GM18519 (cell line): ENCODE measurements around the gene ANKFN1.

Source experiments
- ATAC-seq: cut with Tn5 transposase; IDR thresholded peaks from one replicate; pipeline ENCODE4 v1.9.1; 2021; ENCODE audit warnings: mild to moderate bottlenecking, moderate library complexity; ENCODE audit not compliant: unreplicated experiment, low FRiP score

ANKFN1 gene

GRCh38 chr17:56480501-56480900 is 327.2 kb downstream of the ANKFN1 start:
- no peak for ATAC-seq

GRCh38 chr17:56481659-56482058 is 328.4 kb downstream of the ANKFN1 start:
- ATAC-seq, result no peak

GRCh38 chr17:56482229-56482628 is 329.0 kb downstream of the ANKFN1 start:
- ATAC-seq, result no peak

GRCh38 chr17:56486732-56487131 is 333.5 kb downstream of the ANKFN1 start:
- no peak for ATAC-seq

- ATAC-seq, result no peak
These were observed 335.5 kb downstream of the ANKFN1 start for GRCh38 chr17:56488800-56489199.

- ATAC-seq, result no peak
These were observed 336.7 kb downstream of the ANKFN1 start for GRCh38 chr17:56489980-56490379.

GRCh38 chr17:56495556-56495955 is 342.3 kb downstream of the ANKFN1 start:
- ATAC-seq, result no peak

GRCh38 chr17:56497132-56497531 is 343.9 kb downstream of the ANKFN1 start:
- no peak for ATAC-seq

GRCh38 chr17:56499799-56500388 is 346.6 kb downstream of the ANKFN1 start:
- ATAC-seq, result no peak

- no peak for ATAC-seq
These were observed 348.9 kb downstream of the ANKFN1 start for GRCh38 chr17:56502120-56502654.

- no peak for ATAC-seq
These were observed 352.0 kb downstream of the ANKFN1 start for GRCh38 chr17:56505154-56505756.

- no peak for ATAC-seq
These were observed 353.1 kb downstream of the ANKFN1 start for GRCh38 chr17:56506349-56506748.

- ATAC-seq, result no peak
These were observed 357.5 kb downstream of the ANKFN1 start for GRCh38 chr17:56510554-56511342.

- no peak for ATAC-seq
These were observed 361.0 kb downstream of the ANKFN1 start for GRCh38 chr17:56514264-56514663.

- ATAC-seq, result no peak
These were observed 361.6 kb downstream of the ANKFN1 start for GRCh38 chr17:56514899-56515298.

- no peak for ATAC-seq
These were observed 368.3 kb downstream of the ANKFN1 start for GRCh38 chr17:56521414-56522141.

- no peak for ATAC-seq
These were observed 369.8 kb downstream of the ANKFN1 start for GRCh38 chr17:56523042-56523441.

- ATAC-seq, result no peak
These were observed 375.4 kb downstream of the ANKFN1 start for GRCh38 chr17:56528696-56529095.

- no peak for ATAC-seq
These were observed 379.7 kb downstream of the ANKFN1 start for GRCh38 chr17:56532926-56533325.

- ATAC-seq, result no peak
These were observed 383.5 kb downstream of the ANKFN1 start for GRCh38 chr17:56536766-56537165.

- ATAC-seq, result no peak
These were observed 387.6 kb downstream of the ANKFN1 start for GRCh38 chr17:56540836-56541235.
